Endothelial cell (in vitro differentiated cells): ENCODE results near the gene PRKG1. TPM values are rescaled to one million over a fixed set of nuclear protein-coding genes. Genes with fewer than 3 reads are reported as not detected.

ENCODE experiments used
- DNase-seq: peaks from one replicate; pipeline ENCODE4 v3.0.0; 2021; ENCODE audit warnings: low spot score
- H3K27ac Mint-ChIP-seq: one replicate; pipeline ENCODE4 v1.8.0; 2021; ENCODE audit warnings: mixed read lengths, inconsistent platforms; ENCODE audit not compliant: unreplicated experiment
- H3K27me3 Mint-ChIP-seq: one replicate; pipeline ENCODE4 v1.8.0; 2021; ENCODE audit warnings: mild to moderate bottlenecking, moderate library complexity, mixed read lengths, inconsistent platforms; ENCODE audit not compliant: unreplicated experiment
- H3K36me3 Mint-ChIP-seq: one replicate; pipeline ENCODE4 v1.8.0; 2021; ENCODE audit warnings: mild to moderate bottlenecking, low read depth, mixed read lengths, inconsistent platforms; ENCODE audit not compliant: unreplicated experiment
- H3K4me1 Mint-ChIP-seq: one replicate; pipeline ENCODE4 v1.8.0; 2021; ENCODE audit warnings: mild to moderate bottlenecking, mixed read lengths, inconsistent platforms; ENCODE audit not compliant: unreplicated experiment
- H3K4me3 Mint-ChIP-seq: one replicate; pipeline ENCODE4 v1.8.0; 2021; ENCODE audit warnings: mild to moderate bottlenecking, mixed read lengths, inconsistent platforms; ENCODE audit not compliant: unreplicated experiment
- H3K9me3 Mint-ChIP-seq: one replicate; pipeline ENCODE4 v1.8.0; 2021; ENCODE audit warnings: mixed read lengths, inconsistent platforms; ENCODE audit not compliant: unreplicated experiment
- total RNA-seq: library from RNA; stranded (reverse); fragmentation: NEBNext Ultra II Directional; extraction: Animal tissue kit (Norgen Biotek cat#: 25700); gene quantifications from one replicate; pipeline ENCODE4 v1.2.1, GENCODE V29; 2021; ENCODE audit not compliant: unreplicated experiment
- TF ChIP-seq, protein P1 (sequence below): fragments of 200-600 bp; sonication (generic); IDR thresholded peaks from one replicate; pipeline ENCODE4 v1.5.0; 2021; ENCODE audit warnings: antibody characterized with exemption; ENCODE audit not compliant: unreplicated experiment

The PRKG1 gene
- total RNA-seq, 1 donor from 2014 or later, result 10.7 TPM

DNA sequence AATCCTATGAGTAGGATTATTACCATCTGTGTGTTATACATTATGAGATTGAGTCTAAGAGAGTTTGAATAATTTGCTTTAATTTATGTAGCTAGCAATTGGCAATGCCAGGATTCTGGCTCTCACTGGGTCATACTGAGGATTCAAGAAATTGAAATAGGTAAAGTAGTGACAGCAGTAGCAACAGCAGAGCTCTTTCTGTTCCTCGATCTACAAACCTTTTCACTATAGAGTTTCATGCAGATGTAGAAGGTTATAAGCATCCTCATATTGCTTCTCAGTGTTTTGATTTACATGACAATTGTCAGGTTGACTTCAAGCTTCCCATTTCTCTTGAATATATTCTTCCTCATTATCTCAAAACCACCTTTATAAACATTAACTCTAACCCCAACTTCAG, 919.2 kb downstream of the PRKG1 start:
- H3K9me3 Mint-ChIP-seq, result no peaks in the 10 kb centered on the region
- H3K27ac Mint-ChIP-seq, result no peak overlapping the region
- H3K4me1 Mint-ChIP-seq, result peaks cover 39% of the 10 kb centered on the region
- no peaks in the 10 kb centered on the region for H3K36me3 Mint-ChIP-seq
- TF ChIP-seq, protein P1, sequence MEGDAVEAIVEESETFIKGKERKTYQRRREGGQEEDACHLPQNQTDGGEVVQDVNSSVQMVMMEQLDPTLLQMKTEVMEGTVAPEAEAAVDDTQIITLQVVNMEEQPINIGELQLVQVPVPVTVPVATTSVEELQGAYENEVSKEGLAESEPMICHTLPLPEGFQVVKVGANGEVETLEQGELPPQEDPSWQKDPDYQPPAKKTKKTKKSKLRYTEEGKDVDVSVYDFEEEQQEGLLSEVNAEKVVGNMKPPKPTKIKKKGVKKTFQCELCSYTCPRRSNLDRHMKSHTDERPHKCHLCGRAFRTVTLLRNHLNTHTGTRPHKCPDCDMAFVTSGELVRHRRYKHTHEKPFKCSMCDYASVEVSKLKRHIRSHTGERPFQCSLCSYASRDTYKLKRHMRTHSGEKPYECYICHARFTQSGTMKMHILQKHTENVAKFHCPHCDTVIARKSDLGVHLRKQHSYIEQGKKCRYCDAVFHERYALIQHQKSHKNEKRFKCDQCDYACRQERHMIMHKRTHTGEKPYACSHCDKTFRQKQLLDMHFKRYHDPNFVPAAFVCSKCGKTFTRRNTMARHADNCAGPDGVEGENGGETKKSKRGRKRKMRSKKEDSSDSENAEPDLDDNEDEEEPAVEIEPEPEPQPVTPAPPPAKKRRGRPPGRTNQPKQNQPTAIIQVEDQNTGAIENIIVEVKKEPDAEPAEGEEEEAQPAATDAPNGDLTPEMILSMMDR, result no peak
- H3K4me3 Mint-ChIP-seq, result no peak overlapping the region
- DNase-seq, result no peak
- H3K27me3 Mint-ChIP-seq, result no peaks in the 10 kb centered on the region

DNA sequence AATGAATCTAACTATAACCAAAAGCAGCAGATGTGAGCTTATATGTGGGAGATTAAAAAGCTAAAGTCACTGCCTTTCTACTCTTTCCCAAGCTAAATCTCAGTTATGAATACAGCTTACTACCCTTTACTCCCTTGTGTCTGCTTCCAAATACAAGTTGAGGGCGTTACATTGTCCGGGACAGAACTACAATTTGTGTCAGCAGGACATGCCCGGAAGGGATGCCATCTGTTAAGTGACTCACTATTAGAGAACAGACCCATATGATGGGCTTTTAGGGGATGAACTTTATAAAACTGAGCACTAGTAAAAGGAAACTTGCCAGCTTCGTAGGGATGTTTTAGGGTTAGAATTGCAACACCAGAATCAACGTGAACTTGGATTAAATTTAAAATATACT, 924.8 kb downstream of the PRKG1 start:
- TF ChIP-seq, protein P1, result no peak
- no peak for DNase-seq
- H3K9me3 Mint-ChIP-seq, result no peaks in the 10 kb centered on the region
- H3K27ac Mint-ChIP-seq, result peak overlapping the region; percentile 83
- no peaks in the 10 kb centered on the region for H3K27me3 Mint-ChIP-seq
- H3K4me1 Mint-ChIP-seq, result peaks cover 60% of the 10 kb centered on the region
- no peaks in the 10 kb centered on the region for H3K36me3 Mint-ChIP-seq
- no peak overlapping the region for H3K4me3 Mint-ChIP-seq

DNA sequence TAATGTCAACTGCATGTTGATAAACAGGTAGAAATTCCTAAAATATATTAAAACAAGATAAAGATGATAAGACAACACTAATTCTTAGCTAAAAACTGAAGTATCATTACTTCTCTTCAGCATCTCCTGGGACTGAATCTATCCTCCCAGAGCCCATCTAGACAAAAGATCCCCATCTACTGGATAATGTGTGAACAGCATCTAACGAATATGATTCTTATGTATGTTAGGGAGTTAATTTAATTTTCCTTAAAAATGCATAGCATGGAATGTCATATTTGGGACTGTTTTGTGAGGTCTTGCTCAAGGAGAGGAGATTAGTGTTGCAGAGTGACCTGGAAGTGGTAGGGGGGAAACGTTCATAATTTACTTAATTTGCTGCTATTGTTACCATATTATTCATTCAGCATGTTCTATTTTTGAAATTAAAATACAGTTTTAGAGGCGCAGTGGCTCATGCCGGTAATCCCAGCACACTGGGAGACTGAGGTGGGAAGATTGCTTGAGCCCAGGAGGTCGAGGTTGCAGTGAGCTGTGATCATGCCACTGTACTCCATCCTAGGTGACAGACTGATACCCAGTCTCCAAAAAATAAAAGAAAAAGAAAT, 930.2 kb downstream of the PRKG1 start:
- Mint-ChIP-seq H3K27ac (no peak overlapping the region), H3K4me3 (no peak overlapping the region), H3K36me3 (no peaks in the 10 kb centered on the region), H3K4me1 (peaks cover 34% of the 10 kb centered on the region), H3K9me3 (no peaks in the 10 kb centered on the region), H3K27me3 (no peaks in the 10 kb centered on the region)
- peak; percentile 9 for DNase-seq
- TF ChIP-seq, protein P1, result peak; percentile 60

DNA sequence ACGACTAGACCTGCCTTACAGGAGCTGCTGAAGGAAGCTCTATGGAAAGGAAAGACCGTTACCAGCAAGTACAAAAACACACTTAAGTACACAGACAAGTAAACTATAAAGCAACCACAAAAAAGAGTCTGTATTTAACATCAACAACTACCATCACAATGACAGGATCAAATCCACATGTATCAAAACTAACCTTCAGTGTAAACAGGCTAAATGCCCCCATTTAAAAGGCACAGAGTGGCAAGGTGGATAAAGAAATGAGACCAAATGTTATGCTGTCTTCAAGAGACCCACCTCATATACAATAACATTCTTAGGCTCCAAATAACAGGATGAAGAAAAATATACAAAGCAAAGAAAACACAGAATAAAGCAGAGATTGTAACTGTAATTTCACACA, 932.8 kb downstream of the PRKG1 start:
- no peak for DNase-seq
- TF ChIP-seq, protein P1, result no peak
- no peak overlapping the region for H3K27ac Mint-ChIP-seq
- no peaks in the 10 kb centered on the region for H3K36me3 Mint-ChIP-seq
- no peaks in the 10 kb centered on the region for H3K27me3 Mint-ChIP-seq
- H3K4me1 Mint-ChIP-seq, result peaks cover 19% of the 10 kb centered on the region
- no peak overlapping the region for H3K4me3 Mint-ChIP-seq
- peaks cover 8% of the 10 kb centered on the region for H3K9me3 Mint-ChIP-seq

DNA sequence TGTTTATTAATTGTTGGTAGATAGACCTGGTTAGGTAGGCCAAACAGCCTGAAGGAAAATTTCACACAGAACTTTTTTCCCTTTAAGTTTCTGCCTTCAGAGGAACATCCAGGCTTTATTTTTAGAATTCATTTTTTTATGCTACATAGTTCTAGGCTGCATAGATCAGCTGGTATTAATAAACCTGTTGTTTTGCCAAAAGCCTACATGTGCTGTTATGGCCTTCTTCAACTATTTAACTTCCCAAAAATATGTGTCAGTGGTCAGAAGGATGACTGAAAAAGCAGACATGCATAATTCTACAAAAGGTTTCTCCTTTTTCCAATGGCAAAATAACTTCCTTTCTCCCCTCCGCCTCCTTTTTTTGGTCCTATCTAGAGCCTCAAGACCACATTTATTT, 936.8 kb downstream of the PRKG1 start:
- Mint-ChIP-seq H3K9me3 (peaks cover 15% of the 10 kb centered on the region), H3K4me1 (no peaks in the 10 kb centered on the region), H3K27me3 (peaks cover 3% of the 10 kb centered on the region), H3K36me3 (peaks cover 13% of the 10 kb centered on the region), H3K4me3 (no peak overlapping the region), H3K27ac (no peak overlapping the region)
- DNase-seq, result no peak
- TF ChIP-seq, protein P1, result no peak
